ENCODE measurements around the gene CRACDL.
A peak's percentile ranks its signal among the peaks of the same experiment; 100 is the strongest.

Gene CRACDL

DNA sequence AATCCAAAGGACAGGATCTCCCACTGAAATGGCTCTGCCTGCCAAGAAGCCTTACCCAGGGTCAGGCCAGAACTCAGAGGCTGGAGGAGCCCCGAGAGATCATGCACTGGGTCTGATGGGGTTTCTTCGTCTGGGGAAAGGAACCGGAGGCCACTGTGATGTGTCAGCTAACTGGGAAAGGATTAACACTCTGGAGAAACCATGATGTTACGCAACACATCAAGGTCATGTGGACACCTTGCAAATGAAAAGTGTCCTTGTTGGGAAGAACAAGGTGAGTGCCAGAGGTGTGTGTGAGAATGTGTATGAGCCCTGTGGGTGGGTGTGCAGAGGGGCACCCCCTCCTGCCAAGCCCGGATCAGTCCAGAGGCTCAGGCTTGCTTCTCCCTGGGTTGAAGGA lies 86.9 kb downstream of the CRACDL start:
- FAIRE-seq: no peak

DNA sequence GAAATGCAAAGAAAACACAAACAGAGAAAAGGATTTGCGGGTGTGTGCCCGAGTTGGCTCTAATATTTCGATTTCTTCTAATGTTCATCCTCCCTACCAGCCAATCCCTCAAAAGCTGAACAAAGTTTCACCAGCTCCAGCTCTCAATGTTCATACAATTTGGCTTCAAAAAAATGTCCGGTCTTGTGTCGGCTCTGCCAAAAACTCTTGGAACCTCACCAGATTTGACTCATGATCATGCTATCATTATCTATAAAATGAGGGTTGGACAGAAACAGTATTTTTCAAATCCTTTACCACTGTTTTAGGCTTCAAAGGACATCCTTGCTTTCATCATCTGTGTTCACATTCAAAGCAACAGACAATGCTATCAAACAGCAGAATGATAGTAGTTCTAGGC lies 88.2 kb downstream of the CRACDL start:
- FAIRE-seq: no peak

- no peak for FAIRE-seq
Observed at GRCh38 chr2:98846041-98846440, 90.0 kb downstream of the CRACDL start.

DNA sequence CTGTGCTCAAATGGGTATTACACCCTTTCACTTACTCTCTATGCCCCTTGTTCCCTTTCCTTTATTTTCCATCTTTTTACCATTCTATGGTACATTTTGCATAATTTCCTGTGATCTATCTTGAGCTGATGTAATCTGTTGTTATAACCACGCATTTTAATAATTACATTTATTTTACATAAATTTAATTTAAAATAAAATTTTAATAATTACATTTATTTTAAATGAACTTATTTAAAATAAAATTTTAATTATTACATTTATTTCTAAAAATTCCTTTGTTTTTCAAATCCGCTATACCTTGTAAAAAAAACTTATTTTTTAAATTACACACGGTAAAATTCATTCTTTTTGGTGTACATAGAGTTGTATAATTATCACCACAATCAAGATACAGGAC lies 93.9 kb downstream of the CRACDL start:
- FAIRE-seq: peak; percentile 93

DNA sequence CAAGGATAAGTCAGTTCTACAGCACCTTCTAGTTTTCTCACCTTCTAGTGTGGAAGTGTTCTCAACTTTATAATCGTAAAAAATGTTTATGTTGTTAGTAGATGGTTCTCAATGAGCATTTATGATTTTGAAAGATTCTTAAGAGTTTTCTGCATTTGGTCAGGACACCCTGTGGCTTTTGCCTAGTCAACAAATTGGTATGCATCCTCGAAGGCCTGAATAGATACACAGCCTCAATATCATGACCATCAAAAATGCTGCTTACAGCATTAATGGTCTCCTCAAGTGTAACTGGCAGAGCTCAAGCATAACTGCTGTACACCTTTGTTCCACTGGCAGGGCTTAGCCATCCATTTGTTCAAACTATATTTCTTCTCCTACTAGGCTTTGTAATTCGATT lies 96.7 kb downstream of the CRACDL start:
- FAIRE-seq: no peak

DNA sequence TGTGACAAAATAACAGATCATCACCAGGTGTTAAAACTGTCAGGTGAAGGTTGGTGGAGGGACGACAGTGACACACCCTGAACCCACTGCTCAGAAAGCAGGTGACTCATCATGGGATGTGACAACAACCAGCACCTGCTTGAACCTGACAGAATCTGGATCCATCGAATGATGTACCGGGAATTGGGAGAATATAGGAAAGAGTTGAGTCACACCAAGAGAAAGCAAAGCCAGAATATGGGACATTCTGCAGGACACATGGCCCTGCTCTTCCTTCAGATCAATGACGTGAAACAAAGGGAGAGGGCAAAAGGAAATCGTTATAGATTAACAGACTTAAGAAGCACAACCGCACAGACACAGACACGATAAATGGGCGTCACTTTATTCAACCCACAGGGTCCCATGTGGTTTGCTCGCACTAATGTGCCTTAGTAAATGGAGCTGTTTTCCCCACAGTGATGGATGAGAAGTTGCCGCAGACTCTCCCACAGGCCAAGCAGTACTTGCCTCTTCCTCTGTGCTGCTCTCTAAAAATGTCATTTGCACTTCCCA lies 100.1 kb downstream of the CRACDL start:
- no peak for FAIRE-seq

DNA sequence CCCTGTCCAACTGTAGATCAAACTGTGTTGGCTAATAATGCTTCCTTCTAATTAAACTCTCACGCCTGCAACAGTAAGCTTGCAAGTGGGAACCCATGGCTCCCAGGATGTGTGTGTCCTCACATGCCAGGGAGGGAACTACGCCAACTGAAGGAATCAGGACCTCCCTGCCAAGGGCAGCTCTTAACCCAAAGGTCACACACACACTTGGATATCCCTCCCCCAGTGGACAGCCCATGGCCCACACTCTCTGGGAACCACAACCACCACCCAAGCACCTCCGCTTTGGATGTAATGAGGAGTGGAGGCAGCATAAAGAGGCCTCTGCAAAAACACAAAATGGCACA lies 102.1 kb downstream of the CRACDL start:
- no peak for FAIRE-seq

DNA sequence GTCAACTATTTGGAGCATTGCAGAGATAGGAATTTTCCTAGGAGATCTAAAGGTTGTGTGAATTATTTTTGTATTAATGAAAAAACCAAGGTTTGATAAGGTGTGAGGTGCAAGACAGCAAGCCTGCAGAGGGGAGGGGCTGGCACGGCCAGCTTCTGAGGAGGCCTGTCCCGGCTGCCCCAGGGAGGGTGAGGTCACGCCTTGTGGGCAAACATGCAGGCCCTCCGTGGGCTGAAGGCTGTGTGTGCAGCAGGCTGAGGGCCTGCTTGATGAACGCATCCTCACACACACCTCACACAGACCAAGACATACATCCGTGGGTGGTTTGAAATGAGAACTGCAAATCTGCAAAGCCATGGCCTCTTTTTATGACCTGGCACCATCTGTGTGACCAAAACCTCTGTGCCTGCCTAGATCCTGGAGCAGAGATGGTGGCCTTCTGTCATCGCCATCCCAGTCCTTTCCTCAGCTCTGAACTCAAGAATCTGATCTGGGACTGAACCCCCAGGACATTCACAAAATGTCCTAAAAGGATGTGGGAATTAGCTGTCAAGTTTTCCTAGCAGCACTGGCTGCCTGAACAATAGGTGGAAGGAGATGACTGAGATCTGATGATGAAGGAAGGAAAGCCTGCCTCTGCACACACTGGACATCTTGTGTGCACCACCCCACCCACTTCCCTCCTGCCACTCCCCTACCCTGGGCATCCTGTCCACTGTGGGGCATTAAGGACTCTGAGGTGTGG lies 102.7 kb downstream of the CRACDL start:
- FAIRE-seq: no peak

DNA sequence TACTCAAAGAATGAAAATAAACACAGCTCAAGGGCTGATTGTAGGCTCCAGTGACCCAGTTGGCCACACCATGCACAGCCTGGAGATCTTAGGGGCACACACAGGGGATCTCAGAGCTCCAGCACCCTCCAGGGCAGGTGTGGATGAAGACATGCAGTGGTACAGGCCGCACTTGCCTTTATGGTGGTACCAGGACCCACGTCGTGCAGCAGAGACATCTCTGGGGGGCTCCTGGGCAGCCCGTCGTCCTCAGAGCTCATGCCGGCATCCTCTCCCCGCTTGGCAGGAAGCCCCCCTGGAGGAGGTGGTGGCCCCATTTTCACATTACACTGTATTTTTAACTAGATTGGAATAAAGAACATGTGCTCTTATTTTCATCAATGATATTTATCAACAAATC lies 103.9 kb downstream of the CRACDL start:
- FAIRE-seq: no peak

DNA sequence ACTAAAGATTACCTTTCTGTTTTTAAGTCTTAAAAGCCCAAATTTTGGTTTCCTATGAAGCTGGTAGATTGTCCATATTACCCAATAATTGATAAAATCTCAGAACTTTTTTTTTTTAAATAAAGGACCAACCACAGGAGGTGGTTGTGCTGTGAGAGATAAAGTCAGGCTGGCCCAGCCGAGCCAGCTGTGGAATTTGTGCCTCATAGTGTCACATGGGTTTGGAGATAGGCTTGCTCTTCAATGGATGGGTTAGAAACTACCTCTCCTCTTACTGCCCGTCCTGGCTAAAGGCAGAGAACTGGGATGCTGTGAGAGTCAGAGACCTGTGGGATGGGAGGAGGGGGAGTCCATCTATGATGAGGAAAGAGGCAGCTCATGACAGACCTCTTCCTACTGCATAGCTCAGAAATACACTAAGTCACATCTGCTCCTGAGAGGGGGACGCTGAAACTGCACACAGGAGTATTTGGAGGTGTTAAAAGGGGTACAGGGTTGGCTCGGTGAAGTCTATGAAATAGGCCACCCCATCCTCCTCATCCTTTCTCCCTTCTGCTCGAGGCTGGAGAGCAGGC lies 105.4 kb downstream of the CRACDL start:
- no peak for FAIRE-seq

DNA sequence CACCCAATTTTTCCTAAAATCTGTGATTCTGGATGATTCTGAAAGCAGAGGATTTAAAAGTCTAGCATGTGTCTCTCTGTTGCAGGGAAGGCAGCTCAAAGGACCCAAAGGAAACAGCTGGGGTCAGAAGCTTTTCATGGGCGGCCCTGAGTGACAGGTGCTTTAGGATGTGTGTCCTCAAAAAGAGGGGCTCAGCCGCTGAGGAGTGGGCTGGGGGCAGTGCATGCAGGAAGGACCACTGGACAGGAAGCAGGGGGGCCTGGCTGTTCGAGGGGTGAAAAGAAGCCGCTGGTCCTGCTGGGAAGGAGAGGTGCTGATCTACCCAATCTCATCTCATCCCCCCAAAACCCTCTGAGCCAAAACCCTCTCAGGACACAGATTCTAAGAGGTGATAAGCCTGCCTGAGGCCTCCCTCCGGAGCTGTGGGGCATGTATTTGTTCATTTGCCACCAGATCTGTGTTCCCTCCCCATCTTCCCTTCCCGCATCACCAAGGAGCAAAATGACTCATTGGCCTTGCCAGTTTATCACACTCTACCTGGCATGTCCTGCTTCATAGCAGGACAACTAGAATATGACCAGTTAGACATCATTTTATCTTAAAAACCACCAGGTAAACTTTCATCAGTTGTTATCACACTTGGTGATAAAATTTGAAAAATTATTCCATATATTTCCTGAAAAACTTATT lies 106.3 kb downstream of the CRACDL start:
- no peak for FAIRE-seq

DNA sequence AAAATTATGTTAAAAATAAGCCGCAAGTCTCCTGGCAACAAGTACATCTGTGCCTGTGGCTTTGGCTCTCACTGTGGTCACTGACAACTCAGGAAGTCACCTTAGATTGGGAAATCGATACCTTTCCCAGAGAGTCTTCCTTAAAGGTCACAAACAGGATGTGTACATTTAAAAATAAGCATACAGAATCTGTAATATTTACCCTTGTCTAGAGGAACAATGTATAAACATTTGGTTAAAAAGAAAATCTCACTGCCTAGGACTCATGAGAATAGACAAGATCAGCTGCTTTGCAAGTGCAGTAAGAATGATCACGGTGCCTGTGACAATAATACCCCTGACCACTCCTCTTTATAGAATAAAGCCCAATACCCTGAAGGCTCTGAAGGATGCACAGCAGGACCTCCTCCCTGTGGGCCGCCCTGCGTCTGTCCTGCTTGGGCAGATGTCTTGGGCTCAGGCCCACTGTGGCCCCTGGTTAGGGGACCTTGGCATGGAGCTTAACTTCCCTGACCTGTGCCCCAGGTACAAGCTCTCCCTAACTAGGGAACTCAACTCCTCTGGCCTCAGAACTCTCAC lies 107.1 kb downstream of the CRACDL start:
- no peak for FAIRE-seq

- no peak for FAIRE-seq
Observed at GRCh38 chr2:98828369-98828744, 107.7 kb downstream of the CRACDL start.

DNA sequence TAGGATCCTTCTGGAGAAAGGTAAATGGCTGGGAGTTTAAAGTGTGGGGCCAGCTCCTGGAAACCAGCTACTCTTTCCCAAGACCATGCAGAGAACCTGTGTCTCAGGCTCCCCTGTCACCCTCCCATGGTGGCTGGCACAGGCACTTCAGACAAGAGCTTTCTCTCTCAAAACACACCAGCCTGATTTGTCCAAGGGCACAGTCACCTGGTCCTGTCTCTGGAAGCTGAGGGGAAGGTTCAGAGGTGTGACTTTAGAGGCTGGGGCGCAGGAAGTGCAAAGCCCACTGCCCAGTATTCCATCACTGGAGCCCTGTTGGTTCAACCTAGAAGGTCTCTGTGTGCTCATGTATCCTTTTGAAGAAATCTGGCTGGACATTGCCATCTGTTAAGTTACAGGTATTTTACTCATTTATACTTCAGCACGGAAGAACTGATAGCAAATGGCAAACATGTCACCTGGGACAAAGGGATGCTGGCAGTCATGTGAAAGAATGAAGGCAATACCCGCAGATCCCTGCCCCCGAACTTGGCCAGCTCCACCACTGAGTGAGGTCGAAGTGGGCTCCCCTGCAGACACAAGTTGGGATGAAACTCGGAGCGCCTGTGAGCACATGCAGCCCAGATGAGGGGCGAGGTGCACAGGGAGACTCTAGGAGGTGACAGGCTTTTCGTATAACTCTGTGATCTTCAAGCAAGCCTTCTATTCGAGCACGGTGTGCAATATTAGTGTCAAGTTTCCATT lies 108.2 kb downstream of the CRACDL start:
- FAIRE-seq: no peak

DNA sequence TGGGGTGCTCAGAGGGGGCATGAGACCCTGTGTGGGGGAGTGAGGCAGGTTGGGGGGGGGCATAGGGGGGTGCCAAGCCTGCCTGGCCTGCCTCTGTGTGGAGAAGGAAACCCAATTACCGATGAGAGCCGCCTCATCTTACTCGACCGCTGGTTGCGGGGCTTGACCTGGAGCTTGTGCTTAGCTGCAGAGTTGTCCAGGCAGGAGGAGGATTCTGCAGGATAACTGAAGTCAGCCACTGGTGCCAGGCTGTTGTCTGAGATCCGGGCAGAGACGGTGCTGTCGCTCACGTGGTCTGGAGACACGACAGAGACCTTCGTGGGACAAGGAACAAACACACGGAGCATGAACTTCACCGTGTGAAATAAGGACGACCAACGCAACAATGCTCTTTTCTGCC lies 109.2 kb downstream of the CRACDL start:
- no peak for FAIRE-seq

DNA sequence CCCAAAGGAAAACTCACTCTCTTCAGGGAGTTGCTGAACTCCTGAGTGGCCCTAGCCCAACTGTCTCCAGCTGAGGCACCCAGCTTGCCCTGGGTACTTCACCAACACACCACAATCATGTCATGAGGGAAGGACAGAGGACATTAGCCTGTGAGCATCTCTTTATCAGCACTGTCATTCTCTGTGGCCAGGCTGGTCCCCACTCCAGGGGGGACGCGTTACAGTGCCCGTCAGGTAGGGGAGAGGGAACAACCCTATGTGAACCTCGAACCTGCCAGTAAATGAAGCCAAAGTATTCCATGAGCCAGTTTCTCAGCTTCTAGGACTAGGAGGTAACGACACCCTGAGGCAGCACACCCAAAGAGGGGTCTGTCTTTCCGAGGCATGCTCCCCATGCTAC lies 110.2 kb downstream of the CRACDL start:
- no peak for FAIRE-seq

GRCh38 chr2:98825404-98825803 lies 110.6 kb downstream of the CRACDL start:
- FAIRE-seq: no peak

- FAIRE-seq: no peak
Observed at GRCh38 chr2:98825020-98825350, 111.0 kb downstream of the CRACDL start.

DNA sequence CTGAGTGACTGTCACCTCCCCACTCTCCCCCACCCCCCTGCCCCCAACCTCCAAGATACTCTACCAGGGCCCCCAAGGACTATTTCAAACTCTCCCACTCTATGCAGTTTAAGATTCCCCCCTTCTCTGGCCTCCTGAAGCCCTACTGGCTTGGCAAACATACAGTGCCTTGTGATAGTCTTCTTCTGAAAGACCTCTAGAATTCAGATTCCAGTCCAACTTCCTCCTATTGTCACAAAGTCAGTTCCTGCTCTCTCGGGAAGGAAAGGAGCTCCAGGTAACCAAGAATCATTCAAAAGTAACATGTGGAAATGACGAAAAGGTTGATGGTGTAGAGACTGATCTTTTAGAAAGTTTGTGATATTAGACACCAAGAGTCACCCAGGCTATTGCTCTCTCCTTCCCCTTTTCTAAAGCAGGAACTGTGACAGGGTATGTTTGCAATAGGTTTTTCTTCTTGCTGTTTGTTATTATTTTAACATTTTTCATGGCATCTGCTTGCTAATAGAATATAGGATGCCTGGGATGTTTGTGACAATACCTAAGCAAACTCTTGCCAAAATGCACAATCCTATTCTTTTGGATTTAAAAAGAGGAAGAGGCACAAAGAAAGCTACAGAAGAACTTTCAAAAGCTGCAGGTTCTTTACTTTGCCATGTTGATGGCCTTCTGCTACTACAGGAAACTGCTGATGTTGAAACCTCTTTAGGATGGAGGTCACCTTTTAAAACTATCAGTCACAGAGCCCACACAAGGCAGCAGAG lies 111.6 kb downstream of the CRACDL start:
- FAIRE-seq: no peak

- no peak for FAIRE-seq
Observed at GRCh38 chr2:98823196-98824170, 112.5 kb downstream of the CRACDL start.

Data from A204.1 (cell line).